DOHH2 (cell line): ENCODE measurements around the gene KLHL42.

Experiments
- H3F3A ChIP-seq: fragments of 200-600 bp; sonication (generic), shearing (Covaris generic); 2 replicates; pipeline ENCODE4 v1.6.0; 2016; ENCODE audit warnings: antibody characterized with exemption, mild to moderate bottlenecking; ENCODE audit not compliant: control insufficient read depth, insufficient read depth
- H3K27ac ChIP-seq: fragments of 200-600 bp; sonication (generic); 2 replicates; pipeline ENCODE4 v1.5.1; 2014; ENCODE audit warnings: low read depth, mild to moderate bottlenecking, low read length, moderate library complexity
- H3K27me3 ChIP-seq: fragments of 200-600 bp; sonication (generic); 2 replicates; pipeline ENCODE4 v1.6.1; 2014; ENCODE audit warnings: mild to moderate bottlenecking, low read length, mixed read lengths; ENCODE audit not compliant: control insufficient read depth
- H3K36me3 ChIP-seq: fragments of 200-600 bp; sonication (generic); 2 replicates; pipeline ENCODE4 v1.6.1; 2014; ENCODE audit warnings: mild to moderate bottlenecking, low read length, moderate library complexity, mixed read lengths; ENCODE audit not compliant: control insufficient read depth
- H3K4me1 ChIP-seq: fragments of 200-600 bp; sonication (generic); 2 replicates; pipeline ENCODE4 v1.6.1; 2014; ENCODE audit warnings: mild to moderate bottlenecking, low read length, mixed read lengths; ENCODE audit not compliant: control insufficient read depth
- H3K4me2 ChIP-seq: fragments of 200-600 bp; sonication (generic); 2 replicates; pipeline ENCODE4 v1.6.0; 2014; ENCODE audit warnings: mild to moderate bottlenecking, low read length, moderate library complexity
- H3K4me3 ChIP-seq: fragments of 200-600 bp; sonication (generic); 2 replicates; pipeline ENCODE4 v1.5.1; 2014; ENCODE audit warnings: mild to moderate bottlenecking, low read length, mixed read lengths
- H3K79me2 ChIP-seq: fragments of 200-600 bp; sonication (generic); 2 replicates; pipeline ENCODE4 v1.6.1; 2014; ENCODE audit warnings: mild to moderate bottlenecking, low read length, mixed read lengths; ENCODE audit not compliant: control insufficient read depth
- H3K9me2 ChIP-seq: fragments of 200-600 bp; sonication (generic); replicated peaks from 2 replicates; pipeline ENCODE4 v1.6.1; 2014; ENCODE audit warnings: mild to moderate bottlenecking, low read length, mixed read lengths; ENCODE audit not compliant: control insufficient read depth
- H3K9me3 ChIP-seq: fragments of 200-600 bp; sonication (generic); 2 replicates; pipeline ENCODE4 v1.6.1; 2014; ENCODE audit warnings: antibody characterized with exemption, low read length, mixed read lengths; ENCODE audit not compliant: control insufficient read depth, insufficient read depth
- H4K20me1 ChIP-seq: fragments of 200-600 bp; sonication (generic); 2 replicates; pipeline ENCODE4 v1.6.0; 2014; ENCODE audit warnings: low read depth, mild to moderate bottlenecking, antibody characterized with exemption, low read length, moderate library complexity; ENCODE audit not compliant: control insufficient read depth, insufficient read depth
- CTCF ChIP-seq: fragments of 200-600 bp; sonication (generic); IDR thresholded peaks from one replicate; pipeline ENCODE4 v1.5.1; 2014; ENCODE audit warnings: antibody characterized with exemption, mild to moderate bottlenecking, low read depth, low read length; ENCODE audit not compliant: poor library complexity, severe bottlenecking
- EZH2phosphoT487 ChIP-seq: fragments of 200-600 bp; sonication (generic); IDR thresholded peaks from 2 replicates; pipeline ENCODE4 v1.6.1; 2017; ENCODE audit warnings: borderline replicate concordance, mild to moderate bottlenecking, antibody characterized with exemption, low read length, moderate library complexity, mixed read lengths

The KLHL42 gene

GRCh38 chr12:27851311-27851710, 71.3 kb downstream of the KLHL42 start:
- no peaks in the 10 kb centered on the region for H3F3A ChIP-seq
- H3K36me3 ChIP-seq = no peaks in the 10 kb centered on the region
- H3K4me3 ChIP-seq = no peak overlapping the region
- H3K4me2 ChIP-seq = no peak overlapping the region
- H3K9me2 ChIP-seq = no peaks in the 10 kb centered on the region
- no peaks in the 10 kb centered on the region for H3K9me3 ChIP-seq
- no peak overlapping the region for H3K27ac ChIP-seq
- no peaks in the 10 kb centered on the region for H4K20me1 ChIP-seq
- H3K79me2 ChIP-seq = no peaks in the 10 kb centered on the region
- H3K4me1 ChIP-seq = no peaks in the 10 kb centered on the region
- no peak for TF ChIP-seq EZH2phosphoT487
- TF ChIP-seq CTCF = no peak
- no peaks in the 10 kb centered on the region for H3K27me3 ChIP-seq

GRCh38 chr12:27852117-27852516, 72.1 kb downstream of the KLHL42 start:
- Histone ChIP-seq H4K20me1 (no peaks in the 10 kb centered on the region), H3K36me3 (no peaks in the 10 kb centered on the region), H3K79me2 (no peaks in the 10 kb centered on the region), H3K9me2 (no peaks in the 10 kb centered on the region), H3K9me3 (no peaks in the 10 kb centered on the region), H3F3A (no peaks in the 10 kb centered on the region), H3K4me3 (no peak overlapping the region), H3K27ac (no peak overlapping the region), H3K27me3 (no peaks in the 10 kb centered on the region), H3K4me2 (no peak overlapping the region), H3K4me1 (no peaks in the 10 kb centered on the region)
- TF ChIP-seq EZH2phosphoT487 (no peak), CTCF (no peak)
